HUES48 (cell line): ENCODE results near the gene SLC35A3.

Source experiments
- H3K27ac ChIP-seq: one replicate; pipeline ENCODE4 v1.7.0; 2013; ENCODE audit warnings: low read depth, low read length, inconsistent platforms
- H3K27me3 ChIP-seq: 2 replicates; pipeline ENCODE4 v1.6.1; 2013; ENCODE audit warnings: mild to moderate bottlenecking, low read length; ENCODE audit not compliant: control insufficient read depth, insufficient read depth
- H3K36me3 ChIP-seq: 2 replicates; pipeline ENCODE4 v1.6.1; 2013; ENCODE audit warnings: low read length; ENCODE audit not compliant: control insufficient read depth, insufficient read depth
- H3K4me1 ChIP-seq: 2 replicates; pipeline ENCODE4 v1.6.1; 2013; ENCODE audit warnings: mild to moderate bottlenecking, low read length; ENCODE audit not compliant: control insufficient read depth, insufficient read depth
- H3K4me3 ChIP-seq: 2 replicates; pipeline ENCODE4 v1.5.1; 2013; ENCODE audit warnings: mild to moderate bottlenecking, low read depth, low read length
- H3K9ac ChIP-seq: 2 replicates; pipeline ENCODE4 v1.6.1; 2013; ENCODE audit warnings: mild to moderate bottlenecking, low read depth, low read length, moderate library complexity
- H3K9me3 ChIP-seq: 2 replicates; pipeline ENCODE4 v1.6.1; 2013; ENCODE audit warnings: low read length; ENCODE audit not compliant: control insufficient read depth, insufficient read depth

SLC35A3 gene

DNA sequence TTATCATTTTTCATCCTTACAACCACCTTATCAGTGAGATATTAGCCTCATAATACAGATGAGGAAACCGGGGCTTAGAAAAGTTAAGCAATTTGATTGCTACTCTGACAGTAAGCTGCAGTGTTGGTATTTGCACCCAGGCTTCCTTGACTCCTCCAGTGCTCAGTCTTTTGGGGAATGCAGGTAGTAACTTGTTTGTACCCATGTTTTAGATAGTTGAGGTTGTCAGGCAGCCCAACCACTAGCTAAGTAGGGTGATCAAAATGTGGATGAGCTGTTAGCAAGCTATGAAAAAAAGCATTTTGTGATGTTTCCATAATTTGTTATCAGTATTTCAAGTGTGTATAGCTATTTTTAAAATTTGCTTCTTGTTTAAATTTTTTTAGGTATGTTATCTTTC, 82.1 kb downstream of the SLC35A3 start:
- Histone ChIP-seq H3K9me3 (no peaks in the 10 kb centered on the region), H3K27ac (no peak overlapping the region), H3K27me3 (no peaks in the 10 kb centered on the region), H3K4me1 (peaks cover 19% of the 10 kb centered on the region), H3K36me3 (peaks cover 10% of the 10 kb centered on the region), H3K9ac (no peak overlapping the region), H3K4me3 (no peak overlapping the region)

DNA sequence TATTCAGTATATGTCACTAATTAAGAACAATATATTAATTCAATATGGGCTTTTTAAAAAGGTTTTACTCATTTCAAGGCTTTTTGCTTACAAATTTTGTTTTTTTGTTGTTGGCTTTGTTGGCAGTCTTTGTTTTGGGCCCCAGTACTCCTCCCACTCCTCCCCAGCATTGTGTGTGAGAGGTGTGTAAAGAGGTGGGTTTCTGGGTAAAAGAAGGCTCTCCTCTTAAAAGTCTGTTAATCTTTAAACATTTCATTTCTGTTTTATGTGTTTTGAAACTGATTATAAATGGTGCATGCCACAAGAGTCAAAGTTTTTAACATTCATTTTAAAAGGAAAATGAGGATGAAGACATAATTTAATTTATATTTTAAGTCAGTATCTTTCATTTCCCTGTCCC, 83.3 kb downstream of the SLC35A3 start:
- H3K4me3 ChIP-seq, result no peak overlapping the region
- peaks cover 15% of the 10 kb centered on the region for H3K36me3 ChIP-seq
- H3K9me3 ChIP-seq, result no peaks in the 10 kb centered on the region
- H3K4me1 ChIP-seq, result peaks cover 16% of the 10 kb centered on the region
- no peaks in the 10 kb centered on the region for H3K27me3 ChIP-seq
- no peak overlapping the region for H3K9ac ChIP-seq
- no peak overlapping the region for H3K27ac ChIP-seq

DNA sequence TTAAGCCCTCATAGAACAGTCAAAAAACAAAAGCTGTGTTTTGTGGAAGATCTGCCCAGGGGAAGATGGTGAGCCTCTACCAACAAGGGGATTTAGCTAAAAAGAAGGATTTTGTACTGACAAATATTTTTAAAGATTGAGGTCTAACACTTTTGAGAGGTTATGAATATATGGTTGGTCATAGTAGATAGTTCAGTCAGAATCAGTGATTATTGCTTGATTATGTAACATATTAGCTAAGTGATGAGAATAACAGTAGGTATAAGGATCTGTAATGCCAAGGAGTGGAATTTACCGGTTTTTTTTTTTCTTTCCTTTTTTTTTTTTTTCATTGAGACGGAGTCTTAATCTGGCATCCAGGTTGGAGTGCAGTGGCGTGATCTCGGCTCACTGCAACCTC, 83.9 kb downstream of the SLC35A3 start:
- H3K36me3 ChIP-seq, result peaks cover 21% of the 10 kb centered on the region
- no peak overlapping the region for H3K9ac ChIP-seq
- H3K27ac ChIP-seq, result no peak overlapping the region
- no peak overlapping the region for H3K4me3 ChIP-seq
- H3K27me3 ChIP-seq, result no peaks in the 10 kb centered on the region
- no peaks in the 10 kb centered on the region for H3K9me3 ChIP-seq
- peaks cover 11% of the 10 kb centered on the region for H3K4me1 ChIP-seq

DNA sequence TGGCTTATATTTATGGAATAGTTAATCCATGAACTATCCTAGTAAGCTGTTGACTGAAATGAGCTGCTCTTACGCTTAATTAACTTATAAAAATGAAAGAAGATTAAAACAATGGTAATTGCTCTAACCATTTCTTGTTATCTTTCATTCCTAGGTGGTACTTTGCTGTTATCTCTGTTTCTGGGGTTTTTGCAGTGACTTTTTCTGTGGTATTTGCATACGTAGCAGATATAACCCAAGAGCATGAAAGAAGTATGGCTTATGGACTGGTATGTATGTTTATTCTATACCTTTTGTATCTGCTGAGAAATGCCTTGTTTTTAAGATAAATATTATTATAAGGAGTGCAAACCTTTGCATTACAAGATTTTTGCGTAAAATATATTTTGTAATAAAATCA, 91.9 kb downstream of the SLC35A3 start:
- H3K9me3 ChIP-seq, result no peaks in the 10 kb centered on the region
- no peak overlapping the region for H3K9ac ChIP-seq
- H3K4me1 ChIP-seq, result no peaks in the 10 kb centered on the region
- H3K4me3 ChIP-seq, result no peak overlapping the region
- no peak overlapping the region for H3K27ac ChIP-seq
- no peaks in the 10 kb centered on the region for H3K27me3 ChIP-seq
- H3K36me3 ChIP-seq, result peaks cover 72% of the 10 kb centered on the region

DNA sequence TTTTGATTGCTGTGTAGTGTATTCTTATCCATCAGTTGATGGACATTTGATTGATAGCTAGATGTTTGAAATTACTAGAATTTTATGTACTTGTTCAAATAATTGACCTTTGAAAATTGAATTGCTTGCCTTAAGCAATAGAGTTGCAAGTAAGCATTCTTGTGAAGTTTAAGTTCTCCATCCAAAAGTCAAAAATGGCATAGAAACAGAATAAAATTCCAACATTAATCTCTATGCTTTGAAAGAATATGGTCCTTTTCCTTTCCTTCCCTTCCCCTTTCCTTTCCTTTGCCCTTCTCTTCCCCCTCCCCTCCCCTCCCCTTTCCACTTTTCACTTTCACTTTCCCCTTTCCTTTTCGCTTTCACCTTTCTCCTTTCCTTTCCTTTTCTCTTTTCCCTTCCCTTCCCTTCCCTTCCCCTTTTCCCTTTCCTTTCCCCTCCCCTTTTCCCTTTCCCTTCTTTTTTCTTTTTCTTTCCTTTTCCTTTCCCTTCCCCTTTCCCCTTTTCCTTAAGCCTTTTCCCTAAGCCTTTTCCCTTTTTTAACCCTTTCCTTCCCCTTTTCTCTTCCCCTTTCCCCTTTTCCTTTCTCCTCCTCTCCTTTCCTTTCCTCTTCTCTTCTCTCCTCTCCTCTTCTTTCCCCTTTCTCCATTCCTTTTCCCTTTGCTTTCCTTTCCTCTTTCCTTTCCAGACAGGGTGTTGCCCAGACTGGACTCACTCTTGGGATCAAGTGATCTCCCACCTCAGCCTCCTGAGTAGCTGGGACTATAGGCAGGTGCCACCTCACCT, 95.6 kb downstream of the SLC35A3 start:
- Histone ChIP-seq H3K4me3 (no peak overlapping the region), H3K9ac (no peak overlapping the region), H3K9me3 (no peaks in the 10 kb centered on the region), H3K36me3 (peaks cover 80% of the 10 kb centered on the region), H3K27me3 (no peaks in the 10 kb centered on the region), H3K4me1 (no peaks in the 10 kb centered on the region), H3K27ac (no peak overlapping the region)

DNA sequence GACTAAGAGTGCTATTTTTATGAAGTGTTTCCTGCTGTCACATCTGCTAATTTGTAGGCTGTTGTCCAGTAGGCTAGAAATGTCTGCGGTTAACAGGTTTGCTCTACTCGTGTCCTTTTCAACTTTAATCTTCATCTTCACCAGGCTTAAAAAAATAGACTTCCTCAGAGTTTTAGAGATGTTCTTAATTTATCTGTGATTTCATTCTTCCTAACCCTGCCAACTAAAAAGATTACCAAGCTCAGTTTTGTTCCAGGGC, 96.1 kb downstream of the SLC35A3 start:
- Histone ChIP-seq H3K27ac (no peak overlapping the region), H3K4me1 (no peaks in the 10 kb centered on the region), H3K27me3 (no peaks in the 10 kb centered on the region), H3K9me3 (no peaks in the 10 kb centered on the region), H3K36me3 (peaks cover 80% of the 10 kb centered on the region), H3K9ac (no peak overlapping the region), H3K4me3 (no peak overlapping the region)

DNA sequence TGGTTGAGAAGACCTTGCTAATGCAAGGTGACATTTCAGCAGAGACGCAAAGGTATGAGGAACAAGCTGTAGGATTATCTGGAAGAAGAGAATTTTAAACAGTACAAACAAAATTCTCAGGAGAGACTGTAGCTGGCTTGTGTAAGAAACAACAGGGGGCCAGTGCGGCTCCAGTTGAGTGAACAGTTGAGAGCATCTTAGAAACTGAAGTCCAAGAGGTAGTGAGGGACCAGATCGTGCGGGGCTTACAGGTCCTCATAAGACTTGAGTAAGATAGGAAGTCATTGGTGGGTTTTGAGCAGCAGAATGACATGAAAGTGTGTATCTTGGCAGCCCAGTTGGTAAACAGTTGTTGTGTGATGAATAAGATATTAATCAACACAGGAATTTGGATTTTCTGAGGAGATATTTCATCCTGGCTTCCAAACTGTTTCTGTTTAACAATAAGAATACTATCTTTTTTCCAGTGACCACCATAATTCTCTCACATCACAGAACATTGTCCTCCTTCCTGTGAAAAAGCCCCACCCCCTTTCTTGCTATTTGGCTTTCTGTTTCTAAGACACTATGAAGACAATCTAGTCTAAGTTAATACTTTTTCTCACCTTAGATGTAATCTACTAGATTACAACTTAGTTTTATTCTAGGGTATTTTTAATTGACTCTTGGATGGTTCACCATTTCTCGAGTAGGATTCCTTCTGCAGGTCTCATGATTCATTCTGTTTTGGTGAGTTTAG, 100.6 kb downstream of the SLC35A3 start:
- Histone ChIP-seq H3K27ac (no peak overlapping the region), H3K4me1 (no peaks in the 10 kb centered on the region), H3K9me3 (no peaks in the 10 kb centered on the region), H3K36me3 (peaks cover 81% of the 10 kb centered on the region), H3K4me3 (no peak overlapping the region), H3K9ac (no peak overlapping the region), H3K27me3 (no peaks in the 10 kb centered on the region)

DNA sequence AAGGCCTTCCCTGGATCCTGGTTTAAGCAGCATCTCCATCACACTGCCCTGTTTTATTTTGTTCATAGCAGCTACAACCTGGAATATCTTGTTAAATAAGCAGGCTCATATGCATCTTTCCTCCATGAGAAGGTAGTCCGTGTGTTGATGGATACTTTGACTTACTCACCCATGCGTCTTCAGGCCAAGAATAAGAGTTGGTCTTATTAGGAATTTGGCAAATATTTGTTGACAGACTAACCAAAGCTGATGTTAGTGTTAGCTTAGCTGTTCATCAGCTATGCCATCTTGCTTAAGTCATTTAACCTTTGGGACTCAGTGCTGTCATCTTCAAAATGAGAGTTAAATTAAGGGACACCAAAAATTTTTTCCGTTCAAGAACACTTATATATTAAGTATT, 103.7 kb downstream of the SLC35A3 start:
- Histone ChIP-seq H3K9ac (no peak overlapping the region), H3K27me3 (no peaks in the 10 kb centered on the region), H3K36me3 (peaks cover 72% of the 10 kb centered on the region), H3K27ac (no peak overlapping the region), H3K9me3 (no peaks in the 10 kb centered on the region), H3K4me3 (no peak overlapping the region), H3K4me1 (peaks cover 16% of the 10 kb centered on the region; the same call in 1 of the 2 replicates)

DNA sequence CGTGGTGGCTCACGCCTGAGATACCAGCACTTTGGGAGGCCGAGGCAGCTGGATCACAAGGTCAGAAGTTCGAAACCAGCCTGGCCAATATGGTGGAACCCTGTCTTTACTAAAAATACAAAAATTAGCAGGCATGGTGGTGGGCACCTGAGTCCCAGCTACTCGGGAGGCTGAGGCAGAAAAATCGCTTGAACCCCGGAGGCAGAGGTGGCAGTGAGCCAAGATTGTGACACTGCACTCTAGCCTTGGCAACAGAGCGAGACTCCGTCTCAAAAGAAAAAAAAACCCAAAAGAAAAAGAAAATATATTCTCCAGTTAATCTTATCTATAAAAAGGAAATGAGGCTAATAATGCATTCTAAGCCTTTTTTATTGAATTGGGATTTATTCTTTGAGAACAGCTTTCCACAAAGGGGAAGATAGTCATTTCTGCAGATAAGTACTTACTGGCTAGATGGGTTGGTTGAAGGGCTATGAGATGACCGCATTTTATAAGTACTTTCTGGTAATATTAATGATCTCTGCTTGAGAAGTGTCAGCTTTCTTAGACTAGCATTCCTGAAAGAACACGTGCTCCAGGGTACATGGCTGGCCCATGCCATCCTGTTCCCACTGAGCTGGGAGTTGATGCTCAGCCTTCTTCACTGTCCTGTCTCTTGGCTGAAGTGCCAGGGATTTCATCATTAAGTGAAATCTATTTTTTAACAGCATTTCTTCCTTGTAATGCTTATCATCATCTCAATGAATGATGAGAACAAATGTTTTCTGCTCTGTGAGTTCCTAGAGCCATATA, 105.0 kb downstream of the SLC35A3 start:
- no peak overlapping the region for H3K9ac ChIP-seq
- no peak overlapping the region for H3K27ac ChIP-seq
- no peaks in the 10 kb centered on the region for H3K27me3 ChIP-seq
- no peak overlapping the region for H3K4me3 ChIP-seq
- H3K4me1 ChIP-seq, result peaks cover 16% of the 10 kb centered on the region; the same call in 1 of the 2 replicates
- peaks cover 70% of the 10 kb centered on the region for H3K36me3 ChIP-seq
- no peaks in the 10 kb centered on the region for H3K9me3 ChIP-seq

DNA sequence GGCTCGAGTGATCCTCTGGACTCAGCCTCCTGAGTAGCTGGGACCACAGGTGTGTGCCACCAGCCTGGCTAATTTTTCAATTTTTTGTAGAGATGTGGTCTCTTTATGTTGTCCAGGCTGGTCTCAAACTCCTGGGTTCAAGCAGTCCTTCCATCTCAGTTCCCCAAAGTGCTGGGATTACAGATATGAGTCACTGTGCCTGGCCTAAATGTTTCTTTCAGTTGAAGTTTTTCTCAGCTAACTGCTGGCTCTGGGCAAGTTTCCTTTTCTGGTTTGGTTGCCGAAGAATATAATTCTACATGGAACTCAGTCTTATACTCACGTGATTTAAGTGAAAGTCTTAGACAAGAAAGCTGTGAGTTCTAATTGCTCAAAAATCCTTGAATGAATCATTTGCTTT, 106.0 kb downstream of the SLC35A3 start:
- H3K9me3 ChIP-seq, result no peaks in the 10 kb centered on the region
- no peak overlapping the region for H3K9ac ChIP-seq

DNA sequence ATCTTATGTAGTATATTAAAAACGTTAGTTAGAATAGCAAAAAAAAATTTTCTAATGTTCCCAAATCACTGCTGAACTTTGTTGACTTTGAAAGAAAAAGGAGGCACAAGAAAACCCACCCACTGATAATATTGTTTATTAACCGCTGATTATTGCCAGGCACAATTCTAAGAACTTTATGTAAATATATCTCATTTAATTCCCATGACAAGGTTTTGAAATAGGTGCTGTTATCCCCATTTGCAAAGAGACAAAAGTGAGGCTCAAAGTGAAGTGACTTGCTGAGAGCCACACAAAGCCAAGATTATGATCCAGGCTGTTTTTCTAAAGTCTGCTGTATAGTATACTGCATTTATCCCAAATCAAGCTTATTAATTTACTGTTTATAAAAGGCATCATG, 106.5 kb downstream of the SLC35A3 start:
- Histone ChIP-seq H3K9ac (no peak overlapping the region), H3K4me3 (no peak overlapping the region), H3K9me3 (no peaks in the 10 kb centered on the region), H3K4me1 (peaks cover 16% of the 10 kb centered on the region; the same call in 1 of the 2 replicates), H3K27me3 (no peaks in the 10 kb centered on the region), H3K36me3 (peaks cover 70% of the 10 kb centered on the region), H3K27ac (peak overlapping the region; percentile 44)

More for the DNA sequence above, 106.0 kb downstream of the SLC35A3 start:
- Histone ChIP-seq H3K4me1 (peaks cover 16% of the 10 kb centered on the region; the same call in 1 of the 2 replicates), H3K36me3 (peaks cover 70% of the 10 kb centered on the region), H3K4me3 (no peak overlapping the region), H3K27me3 (no peaks in the 10 kb centered on the region), H3K27ac (peak overlapping the region; percentile 44)
